Stimulated activated naive B cell treated with anti-CD40 and anti-IgM and Interleukin-4, amounts not matched to agents 10 μg/mL and 1 μg/mL and 100 μg/mL, for 72 hours (primary cell): Measurements from ENCODE around the gene PGLYRP3.
"Not testable (repeated sequence)": the region's sequence is repeated elsewhere in the genome, so short reads cannot be mapped to it uniquely, and the experiment has no call there.

Experiments used
- ATAC-seq, 2 donors: fragments of 150-1000 bp; cut with Tn5 transposase; replicated peaks; 2 replicates each; pipeline ENCODE4 v1.10.0; 2021; ENCODE audit warnings: moderate library complexity in 1 of 2
- DNase-seq: peaks from one replicate; pipeline ENCODE4 v3.0.0; 2021
- H3K27ac Mint-ChIP-seq: one replicate; pipeline ENCODE4 v1.8.0; 2022; ENCODE audit warnings: mild to moderate bottlenecking, mixed read lengths
- H3K27me3 Mint-ChIP-seq, 2 donors: one replicate each; pipeline ENCODE4 v1.8.0; 2022; ENCODE audit warnings: mixed read lengths in 2 of 2
- H3K36me3 Mint-ChIP-seq, 2 donors: one replicate each; pipeline ENCODE4 v1.8.0; 2022; ENCODE audit warnings: mixed read lengths in 2 of 2, mild to moderate bottlenecking in 1 of 2
- H3K4me1 Mint-ChIP-seq, 2 donors: one replicate each; pipeline ENCODE4 v1.8.0; 2022; ENCODE audit warnings: mixed read lengths in 2 of 2, mild to moderate bottlenecking in 1 of 2
- H3K4me3 Mint-ChIP-seq, 2 donors: one replicate each; pipeline ENCODE4 v1.8.0; 2022; ENCODE audit warnings: mild to moderate bottlenecking in 2 of 2, mixed read lengths in 2 of 2, moderate library complexity in 1 of 2
- H3K9me3 Mint-ChIP-seq, 2 donors: one replicate each; pipeline ENCODE4 v1.8.0; 2022; ENCODE audit warnings: mixed read lengths in 2 of 2, mild to moderate bottlenecking in 1 of 2

PGLYRP3 gene

GRCh38 chr1:153343811-153344717 is 31.3 kb upstream of the PGLYRP3 start:
- no peak for DNase-seq
- Mint-ChIP-seq H3K27me3 (peaks cover 75 to 79% of the 10 kb centered on the region in 2 donors), H3K4me3 (no peak overlapping the region), H3K4me1 (peaks cover 27 to 35% of the 10 kb centered on the region in 2 donors), H3K36me3 (no peaks in the 10 kb centered on the region), H3K27ac (no peak overlapping the region), H3K9me3 (no peaks in the 10 kb centered on the region)
- ATAC-seq, result no peak

- no peak overlapping the region for H3K4me3 Mint-ChIP-seq
- no peaks in the 10 kb centered on the region for H3K36me3 Mint-ChIP-seq
- H3K27me3 Mint-ChIP-seq, result peaks cover 75 to 78% of the 10 kb centered on the region in 2 donors
- H3K27ac Mint-ChIP-seq, result no peak overlapping the region
- no peaks in the 10 kb centered on the region for H3K9me3 Mint-ChIP-seq
- ATAC-seq (no peak), DNase-seq (no peak)
- peaks cover 27 to 35% of the 10 kb centered on the region in 2 donors for H3K4me1 Mint-ChIP-seq
Observed at GRCh38 chr1:153343040-153343681, 30.4 kb upstream of the PGLYRP3 start.

- DNase-seq (no peak), ATAC-seq (no peak)
- no peaks in the 10 kb centered on the region for H3K36me3 Mint-ChIP-seq
- peaks cover 27 to 35% of the 10 kb centered on the region in 2 donors for H3K4me1 Mint-ChIP-seq
- H3K27ac Mint-ChIP-seq, result no peak overlapping the region
- peaks cover 72 to 78% of the 10 kb centered on the region in 2 donors for H3K27me3 Mint-ChIP-seq
- H3K9me3 Mint-ChIP-seq, result no peaks in the 10 kb centered on the region
- H3K4me3 Mint-ChIP-seq, result no peak overlapping the region
Observed at GRCh38 chr1:153342178-153342577, 29.4 kb upstream of the PGLYRP3 start.

GRCh38 chr1:153341431-153341934 is 28.7 kb upstream of the PGLYRP3 start:
- Mint-ChIP-seq H3K9me3 (no peaks in the 10 kb centered on the region), H3K27me3 (peaks cover 65 to 78% of the 10 kb centered on the region in 2 donors)
- no peak for DNase-seq

GRCh38 chr1:153340356-153340755 is 27.6 kb upstream of the PGLYRP3 start:
- peaks cover 11 to 23% of the 10 kb centered on the region in 2 donors for H3K4me1 Mint-ChIP-seq
- DNase-seq (no peak), ATAC-seq (no peak)
- H3K27me3 Mint-ChIP-seq, result peaks cover 57 to 74% of the 10 kb centered on the region in 2 donors
- no peaks in the 10 kb centered on the region for H3K9me3 Mint-ChIP-seq
- no peak overlapping the region for H3K4me3 Mint-ChIP-seq
- H3K27ac Mint-ChIP-seq, result no peak overlapping the region
- H3K36me3 Mint-ChIP-seq, result no peaks in the 10 kb centered on the region

More at GRCh38 chr1:153341431-153341934, 28.7 kb upstream of the PGLYRP3 start:
- H3K4me3 Mint-ChIP-seq, result no peak overlapping the region
- peaks cover 22 to 35% of the 10 kb centered on the region in 2 donors for H3K4me1 Mint-ChIP-seq
- no peaks in the 10 kb centered on the region for H3K36me3 Mint-ChIP-seq
- ATAC-seq, result no peak
- no peak overlapping the region for H3K27ac Mint-ChIP-seq

GRCh38 chr1:153339802-153340201 is 27.1 kb upstream of the PGLYRP3 start:
- DNase-seq, result no peak
- Mint-ChIP-seq H3K4me1 (peaks cover 8 to 19% of the 10 kb centered on the region in 2 donors), H3K27me3 (peaks cover 56 to 69% of the 10 kb centered on the region in 2 donors), H3K36me3 (no peaks in the 10 kb centered on the region), H3K27ac (no peak overlapping the region), H3K4me3 (no peak overlapping the region), H3K9me3 (no peaks in the 10 kb centered on the region)
- ATAC-seq, result no peak

- Mint-ChIP-seq H3K36me3 (no peaks in the 10 kb centered on the region), H3K9me3 (peaks cover 1 to 3% of the 10 kb centered on the region in 2 donors), H3K27ac (no peak overlapping the region), H3K27me3 (peaks cover 51 to 53% of the 10 kb centered on the region in 2 donors), H3K4me1 (peaks cover 0 to 5% of the 10 kb centered on the region in 2 donors), H3K4me3 (no peak overlapping the region)
- DNase-seq, result no peak
- no peak for ATAC-seq
Observed at GRCh38 chr1:153337980-153338853, 25.5 kb upstream of the PGLYRP3 start.

GRCh38 chr1:153336650-153337049 is 23.9 kb upstream of the PGLYRP3 start:
- Mint-ChIP-seq H3K9me3 (peaks cover 8 to 9% of the 10 kb centered on the region in 2 donors), H3K27ac (no peak overlapping the region), H3K4me3 (no peak overlapping the region), H3K36me3 (no peaks in the 10 kb centered on the region), H3K4me1 (peaks cover 0 to 3% of the 10 kb centered on the region in 2 donors), H3K27me3 (peaks cover 39 to 42% of the 10 kb centered on the region in 2 donors)
- no peak for ATAC-seq
- no peak for DNase-seq

- Mint-ChIP-seq H3K4me3 (no peak overlapping the region), H3K4me1 (peaks cover 0 to 2% of the 10 kb centered on the region in 2 donors), H3K36me3 (peaks cover 4 to 10% of the 10 kb centered on the region in 2 donors), H3K27ac (no peak overlapping the region), H3K27me3 (peaks cover 37 to 46% of the 10 kb centered on the region in 2 donors), H3K9me3 (peaks cover 16 to 17% of the 10 kb centered on the region in 2 donors)
- ATAC-seq (no peak), DNase-seq (no peak)
Observed at GRCh38 chr1:153333902-153334301, 21.1 kb upstream of the PGLYRP3 start.

GRCh38 chr1:153324912-153325311 is 12.2 kb upstream of the PGLYRP3 start:
- no peak for ATAC-seq
- DNase-seq, result no peak
- peaks cover 12 to 19% of the 10 kb centered on the region in 2 donors for H3K27me3 Mint-ChIP-seq
- peaks cover 8 to 13% of the 10 kb centered on the region in 2 donors for H3K9me3 Mint-ChIP-seq
- peaks cover 0 to 2% of the 10 kb centered on the region in 2 donors for H3K36me3 Mint-ChIP-seq
- no peak overlapping the region for H3K4me3 Mint-ChIP-seq
- no peak overlapping the region for H3K27ac Mint-ChIP-seq
- no peaks in the 10 kb centered on the region for H3K4me1 Mint-ChIP-seq

- Mint-ChIP-seq H3K4me1 (no peaks in the 10 kb centered on the region), H3K4me3 (no peak overlapping the region), H3K27me3 (peaks cover 15 to 30% of the 10 kb centered on the region in 2 donors), H3K36me3 (peaks cover 0 to 1% of the 10 kb centered on the region in 2 donors), H3K27ac (no peak overlapping the region), H3K9me3 (peaks cover 0 to 12% of the 10 kb centered on the region in 2 donors)
- ATAC-seq (no peak), DNase-seq (no peak)
Observed at GRCh38 chr1:153322568-153322967, 9.8 kb upstream of the PGLYRP3 start.

- not testable (repeated sequence) for H3K27ac Mint-ChIP-seq, H3K4me3 Mint-ChIP-seq, H3K36me3 Mint-ChIP-seq, DNase-seq, ATAC-seq, H3K4me1 Mint-ChIP-seq
- H3K27me3 Mint-ChIP-seq, result peaks cover 26 to 35% of the 10 kb centered on the region in 2 donors
- H3K9me3 Mint-ChIP-seq, result peaks cover 0 to 13% of the 10 kb centered on the region in 2 donors
Observed at GRCh38 chr1:153318145-153318544, 5.4 kb upstream of the PGLYRP3 start.

GRCh38 chr1:153316013-153316412 is 3.3 kb upstream of the PGLYRP3 start:
- not testable (repeated sequence) for H3K9me3 Mint-ChIP-seq, H3K27ac Mint-ChIP-seq, ATAC-seq, DNase-seq, H3K4me1 Mint-ChIP-seq, H3K36me3 Mint-ChIP-seq, H3K4me3 Mint-ChIP-seq
- H3K27me3 Mint-ChIP-seq, result peaks cover 26 to 36% of the 10 kb centered on the region in 2 donors

- H3K9me3 Mint-ChIP-seq, ATAC-seq, DNase-seq, H3K4me3 Mint-ChIP-seq, H3K36me3 Mint-ChIP-seq, H3K27ac Mint-ChIP-seq, H3K4me1 Mint-ChIP-seq: not testable (repeated sequence)
- peaks cover 15 to 25% of the 10 kb centered on the region in 2 donors for H3K27me3 Mint-ChIP-seq
Observed at GRCh38 chr1:153314388-153314787, 1.6 kb upstream of the PGLYRP3 start.
